ENCODE results near the gene LARGE1.
"Not testable (repeated sequence)": the region's sequence is repeated elsewhere in the genome, so short reads cannot be mapped to it uniquely, and the experiment has no call there.

LARGE1 gene

GRCh38 chr22:33578752-33579151 lies 341.5 kb downstream of the LARGE1 start:
- no peak for DNase-seq

GRCh38 chr22:33577862-33578411 lies 342.3 kb downstream of the LARGE1 start:
- no peak for DNase-seq

GRCh38 chr22:33576205-33576604 lies 344.1 kb downstream of the LARGE1 start:
- no peak for DNase-seq

GRCh38 chr22:33575771-33576170 lies 344.5 kb downstream of the LARGE1 start:
- DNase-seq, result no peak

- no peak for DNase-seq
These were observed 345.2 kb downstream of the LARGE1 start for GRCh38 chr22:33575041-33575440.

- no peak for DNase-seq
These were observed 346.8 kb downstream of the LARGE1 start for GRCh38 chr22:33573479-33573878.

- DNase-seq, result no peak
These were observed 348.2 kb downstream of the LARGE1 start for GRCh38 chr22:33572086-33572485.

GRCh38 chr22:33570110-33570509 lies 350.2 kb downstream of the LARGE1 start:
- DNase-seq, result no peak

- no peak for DNase-seq
These were observed 350.7 kb downstream of the LARGE1 start for GRCh38 chr22:33569559-33569958.

GRCh38 chr22:33569018-33569417 lies 351.3 kb downstream of the LARGE1 start:
- no peak for DNase-seq

- not testable (repeated sequence) for DNase-seq
These were observed 353.8 kb downstream of the LARGE1 start for GRCh38 chr22:33566495-33566894.

GRCh38 chr22:33565580-33565995 lies 354.7 kb downstream of the LARGE1 start:
- no peak for DNase-seq

- DNase-seq, result no peak
These were observed 355.6 kb downstream of the LARGE1 start for GRCh38 chr22:33564683-33565082.

GRCh38 chr22:33563220-33563964 lies 356.9 kb downstream of the LARGE1 start:
- no peak for DNase-seq

- DNase-seq, result no peak
These were observed 357.8 kb downstream of the LARGE1 start for GRCh38 chr22:33562501-33562900.

GRCh38 chr22:33561149-33561807 lies 359.0 kb downstream of the LARGE1 start:
- no peak for DNase-seq

- DNase-seq, result no peak
These were observed 362.4 kb downstream of the LARGE1 start for GRCh38 chr22:33557836-33558235.

GRCh38 chr22:33555814-33556522 lies 364.3 kb downstream of the LARGE1 start:
- DNase-seq, result no peak

- DNase-seq, result no peak
These were observed 366.8 kb downstream of the LARGE1 start for GRCh38 chr22:33553493-33553892.

- no peak for DNase-seq
These were observed 375.6 kb downstream of the LARGE1 start for GRCh38 chr22:33544707-33545106.

- DNase-seq, result no peak
These were observed 377.6 kb downstream of the LARGE1 start for GRCh38 chr22:33542722-33543121.

GRCh38 chr22:33542153-33542552 lies 378.1 kb downstream of the LARGE1 start:
- no peak for DNase-seq

- no peak for DNase-seq
These were observed 380.1 kb downstream of the LARGE1 start for GRCh38 chr22:33539902-33540751.

Data from NCI-H2081 treated with DMSO at 0.1 percent for 48 hours (cell line).